ENCODE results near the gene LRRFIP1.
"Not testable (repeated sequence)": the region's sequence is repeated elsewhere in the genome, so short reads cannot be mapped to it uniquely, and the experiment has no call there.

LRRFIP1 gene

DNA sequence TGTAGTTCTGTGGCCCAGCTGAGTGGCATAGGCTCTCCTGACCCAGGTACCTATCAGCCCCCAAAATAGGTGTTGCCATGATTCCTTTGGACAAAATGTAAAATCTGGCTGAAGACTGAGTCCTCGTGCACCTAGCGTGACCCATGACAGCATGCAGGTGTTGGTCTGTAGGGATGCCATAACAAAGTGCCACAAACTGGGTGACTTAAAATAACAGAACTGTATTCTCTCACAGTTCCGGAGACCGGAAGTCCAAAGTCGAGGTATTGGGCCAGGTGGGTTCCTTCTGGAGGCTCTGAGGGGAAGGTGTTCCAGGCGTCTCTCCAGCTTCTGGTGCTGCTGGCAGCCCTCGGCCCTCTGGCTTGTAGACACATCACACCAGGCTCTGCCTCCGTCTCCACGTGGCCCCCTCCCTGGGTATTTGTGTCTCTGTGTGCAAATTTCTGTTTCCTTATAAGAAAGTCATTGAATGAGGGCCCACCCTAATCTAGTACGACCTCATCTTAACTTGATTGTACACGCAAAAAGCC, 34.5 kb downstream of the LRRFIP1 start:
- no peak for DNase-seq (ENCODE audit: low read depth, low spot score)

DNA sequence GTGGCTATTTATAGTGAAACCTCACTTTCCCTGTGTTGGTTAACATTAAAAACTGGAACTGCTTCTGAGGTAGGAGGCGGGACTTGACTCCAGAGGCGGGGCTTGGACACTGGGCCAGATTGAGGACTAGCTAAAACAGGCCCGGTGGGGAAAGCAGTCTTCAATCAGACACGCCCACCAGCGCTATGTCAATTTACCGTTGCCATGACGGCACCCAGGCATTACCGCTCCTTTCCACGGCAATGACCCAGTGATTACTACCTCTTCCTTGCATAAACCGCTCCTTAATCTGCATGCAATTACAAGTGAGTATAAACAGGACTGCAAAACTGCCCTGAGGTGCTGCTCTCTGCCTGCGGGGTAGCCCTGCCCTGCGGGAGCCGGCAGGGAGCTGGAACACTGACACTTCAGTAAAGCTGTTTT, 35.3 kb downstream of the LRRFIP1 start:
- DNase-seq (ENCODE audit: low read depth, low spot score), result peak; percentile 92

- DNase-seq (ENCODE audit: low read depth, low spot score), result no peak
Observed at GRCh38 chr2:237663517-237664110, 36.2 kb downstream of the LRRFIP1 start.

- no peak for DNase-seq (ENCODE audit: low read depth, low spot score)
Observed at GRCh38 chr2:237664151-237664550, 36.8 kb downstream of the LRRFIP1 start.

DNA sequence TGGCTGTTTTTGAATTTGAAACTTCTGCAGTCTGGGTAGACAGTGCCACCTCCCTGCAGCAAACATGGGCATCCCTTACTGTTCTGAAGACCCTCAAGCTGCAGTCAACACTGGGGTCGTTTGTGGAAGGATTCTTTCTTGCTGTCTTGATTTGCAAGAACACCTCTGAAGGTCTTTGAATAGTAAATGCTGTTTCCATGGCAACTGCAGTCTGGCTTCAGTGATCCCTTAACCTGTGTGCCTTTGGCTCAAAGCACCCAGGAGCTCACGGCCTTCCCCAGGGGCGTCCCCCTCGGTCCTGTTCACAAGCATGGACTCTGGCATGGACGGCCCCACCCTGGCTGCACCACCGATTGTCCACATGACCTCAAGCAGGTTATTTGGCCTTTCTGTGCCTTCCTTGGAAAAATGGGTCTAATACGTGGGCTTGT, 38.3 kb downstream of the LRRFIP1 start:
- no peak for DNase-seq (ENCODE audit: low read depth, low spot score)

DNA sequence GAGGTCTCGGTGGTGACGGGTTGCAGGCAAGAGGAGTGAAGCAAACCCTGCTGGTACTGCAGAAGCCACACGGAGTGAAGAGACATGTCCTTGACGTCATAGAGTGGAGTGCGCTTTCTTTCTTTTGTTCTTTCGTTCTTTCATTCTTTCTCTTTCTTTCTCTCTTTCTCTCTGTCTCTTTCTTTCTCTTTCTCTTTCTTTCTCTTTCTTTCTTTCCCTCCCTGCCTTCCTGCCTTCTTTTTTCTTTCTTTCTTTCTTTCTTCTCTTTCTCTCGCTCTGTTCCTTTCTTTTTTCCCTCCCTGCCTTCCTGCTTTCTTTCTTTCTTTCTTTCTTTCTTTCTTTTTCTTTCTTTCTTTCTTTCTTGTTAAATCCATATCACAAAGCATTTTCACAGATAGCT, 39.2 kb downstream of the LRRFIP1 start:
- DNase-seq (ENCODE audit: low read depth, low spot score), result no peak

DNA sequence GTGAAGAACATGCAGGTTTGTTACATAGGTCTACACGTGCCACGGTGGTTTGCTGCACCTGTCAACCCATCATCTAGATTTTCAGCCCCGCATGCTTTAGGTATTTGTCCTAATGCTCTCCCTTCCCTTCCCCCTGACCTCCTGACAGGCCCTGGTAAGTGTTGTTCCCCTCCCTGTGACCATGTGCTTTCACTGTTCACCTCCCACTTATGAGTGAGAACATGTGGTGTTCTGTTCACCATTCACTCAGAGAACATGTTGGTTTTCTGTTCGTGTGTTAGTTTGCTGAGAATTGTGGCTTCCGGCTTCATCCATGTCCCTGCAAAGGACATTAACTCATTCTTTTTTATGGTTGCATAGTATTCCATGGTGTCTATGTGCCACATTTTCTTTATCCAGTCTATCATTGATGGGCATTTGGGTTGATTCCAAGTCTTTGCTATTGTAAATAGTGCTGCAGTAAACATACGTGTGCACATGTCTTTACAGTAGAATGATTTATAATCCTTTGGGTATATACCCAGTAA, 39.7 kb downstream of the LRRFIP1 start:
- not testable (repeated sequence) for DNase-seq (ENCODE audit: low read depth, low spot score)

DNA sequence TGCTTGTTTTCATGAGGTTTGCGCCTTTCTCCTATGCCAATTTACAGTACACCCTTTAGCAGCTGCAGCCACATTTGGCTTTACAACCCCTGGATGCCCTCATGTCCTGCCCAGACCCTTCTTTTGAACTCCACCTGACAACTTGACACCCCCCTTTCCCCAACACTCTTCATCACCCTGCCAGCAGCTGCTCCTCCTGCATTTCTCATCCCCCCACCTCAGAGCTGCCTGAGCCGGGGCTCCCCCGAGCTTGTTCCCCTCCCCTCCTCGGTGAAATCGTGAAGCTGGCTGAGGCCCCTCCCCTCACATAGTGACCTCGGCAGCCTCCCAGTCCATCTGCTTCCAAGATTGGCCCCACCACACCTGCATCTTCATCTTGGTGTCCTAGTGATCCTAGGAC, 40.5 kb downstream of the LRRFIP1 start:
- DNase-seq (ENCODE audit: low read depth, low spot score), result no peak

- DNase-seq (ENCODE audit: low read depth, low spot score), result no peak
Observed at GRCh38 chr2:237668440-237668839, 41.1 kb downstream of the LRRFIP1 start.

DNA sequence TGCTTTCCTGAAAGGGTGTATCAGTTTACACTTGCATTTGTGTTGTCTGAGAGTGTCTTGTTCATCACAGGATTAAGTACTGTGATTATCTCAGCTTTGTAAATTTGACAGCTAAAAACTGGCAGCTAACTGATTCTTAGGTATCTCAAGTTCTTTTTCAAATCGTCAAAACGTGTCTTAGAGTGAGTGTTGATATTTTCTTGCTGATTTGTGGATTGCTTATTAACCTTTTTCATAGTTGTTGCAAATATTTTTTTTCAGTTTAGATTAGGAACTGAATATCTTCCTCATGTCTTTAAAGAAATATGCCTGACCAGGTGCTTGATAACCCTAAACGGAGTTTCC, 41.9 kb downstream of the LRRFIP1 start:
- DNase-seq (ENCODE audit: low read depth, low spot score), result no peak

DNA sequence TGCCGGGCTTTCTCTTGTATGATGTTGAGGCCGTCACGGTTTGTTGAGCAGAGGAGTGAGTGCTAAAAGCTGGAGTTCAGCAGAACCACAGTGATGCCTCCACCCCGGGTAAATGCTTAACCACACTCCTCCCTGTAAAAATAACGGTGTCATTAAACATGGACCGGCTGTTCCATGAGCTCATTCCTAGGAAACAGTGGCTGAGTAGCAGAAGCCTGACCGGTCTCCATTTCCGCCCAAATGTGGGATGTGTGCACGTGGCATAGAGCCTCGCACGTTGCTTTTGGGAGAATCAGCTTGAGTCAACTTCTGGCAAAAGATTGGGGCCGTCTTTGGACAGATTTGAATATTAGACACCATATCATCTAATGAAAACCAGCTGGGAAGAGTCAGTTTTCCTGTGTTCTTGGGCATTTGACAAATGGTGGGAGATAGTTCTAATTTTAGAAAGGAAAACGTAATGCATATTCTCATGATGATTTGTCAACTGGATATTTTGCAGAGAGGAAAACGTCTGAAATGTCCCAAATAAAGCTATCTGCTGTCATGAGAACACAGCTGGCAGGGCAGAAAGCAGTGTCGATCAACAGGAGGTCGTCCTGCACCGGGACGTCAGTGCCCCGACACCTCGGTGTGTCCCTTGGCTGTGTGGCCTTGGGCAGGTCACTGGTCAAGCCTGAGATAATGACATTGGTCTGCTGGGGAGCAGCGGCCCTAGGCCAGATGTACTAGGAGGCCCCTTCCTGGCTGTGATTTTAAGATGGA, 42.4 kb downstream of the LRRFIP1 start:
- peak; percentile 84 for DNase-seq (ENCODE audit: low read depth, low spot score)

- DNase-seq (ENCODE audit: low read depth, low spot score), result no peak
Observed at GRCh38 chr2:237670641-237671040, 43.3 kb downstream of the LRRFIP1 start.

GRCh38 chr2:237671466-237672138, 44.2 kb downstream of the LRRFIP1 start:
- DNase-seq (ENCODE audit: low read depth, low spot score), result no peak

- DNase-seq (ENCODE audit: low read depth, low spot score), result no peak
Observed at GRCh38 chr2:237672731-237673129, 45.3 kb downstream of the LRRFIP1 start.

DNA sequence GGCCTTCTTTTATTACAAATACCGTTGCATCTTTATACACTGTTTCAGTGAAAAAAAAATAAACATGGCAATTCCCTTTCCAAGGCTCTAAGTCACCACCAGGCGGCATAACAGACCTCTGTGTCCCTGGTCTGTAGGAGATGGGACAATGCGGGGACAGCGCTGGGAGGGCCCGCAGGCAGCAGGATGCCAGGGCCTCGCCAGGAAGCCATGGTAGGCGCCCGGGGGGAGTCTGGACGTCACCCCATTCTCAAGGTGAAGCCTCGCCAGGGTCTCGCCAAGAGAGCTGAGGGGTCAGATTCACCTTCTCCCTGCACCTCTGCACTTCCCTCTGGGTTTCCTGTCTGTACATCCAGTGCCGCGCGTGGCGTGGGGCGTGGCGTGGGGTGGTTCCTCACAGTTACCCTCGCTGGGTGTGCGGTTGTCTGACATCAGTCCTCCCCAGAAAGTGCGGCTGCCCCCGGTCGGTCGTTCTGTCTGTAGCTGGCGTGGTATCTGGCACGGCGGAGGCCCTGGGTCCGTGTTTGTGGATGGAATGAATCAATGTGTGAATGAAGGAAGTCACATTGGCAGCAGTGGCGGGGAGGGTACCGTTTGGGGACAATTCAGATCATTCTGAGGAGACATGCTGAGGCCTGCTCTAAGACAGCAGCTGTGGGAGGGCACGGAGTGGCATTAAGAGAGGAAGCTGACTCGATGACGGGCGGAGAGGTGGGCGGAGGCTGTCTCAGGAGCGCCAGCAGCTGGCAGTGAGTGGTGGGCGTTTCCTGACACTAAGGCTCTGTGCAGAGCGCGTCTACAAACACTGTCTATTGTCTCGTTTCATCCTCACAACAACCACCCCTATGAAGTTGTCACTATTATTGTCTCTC, 46.0 kb downstream of the LRRFIP1 start:
- DNase-seq (ENCODE audit: low read depth, low spot score), result peak; percentile 81

DNA sequence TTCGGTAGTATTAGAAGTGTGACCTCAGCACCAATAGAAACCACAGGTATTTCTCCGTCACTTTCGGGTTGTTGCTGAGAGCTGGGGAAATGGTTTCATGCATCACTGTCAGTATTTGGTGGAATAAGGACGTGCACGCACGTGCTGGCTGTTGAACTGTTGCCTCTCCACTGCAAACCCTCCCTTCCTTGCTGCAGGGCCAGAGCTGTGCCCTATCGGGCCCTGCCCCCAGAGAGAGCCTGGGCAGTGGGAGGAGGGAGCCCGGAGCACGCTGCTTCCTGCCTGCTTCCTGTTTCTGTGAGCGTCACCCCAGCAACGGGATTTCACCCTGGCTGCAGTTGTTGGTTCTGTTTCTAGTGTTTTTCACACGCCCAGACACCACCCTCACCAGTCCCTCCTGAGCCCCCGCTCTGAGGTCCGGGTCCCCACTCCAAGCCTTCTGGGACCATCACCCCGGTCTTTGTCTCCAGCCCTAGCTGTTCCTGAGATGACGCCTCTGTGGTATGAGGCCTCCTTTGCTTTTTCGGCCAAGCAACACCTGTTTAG, 47.4 kb downstream of the LRRFIP1 start:
- peak; percentile 89 for DNase-seq (ENCODE audit: low read depth, low spot score)

DNA sequence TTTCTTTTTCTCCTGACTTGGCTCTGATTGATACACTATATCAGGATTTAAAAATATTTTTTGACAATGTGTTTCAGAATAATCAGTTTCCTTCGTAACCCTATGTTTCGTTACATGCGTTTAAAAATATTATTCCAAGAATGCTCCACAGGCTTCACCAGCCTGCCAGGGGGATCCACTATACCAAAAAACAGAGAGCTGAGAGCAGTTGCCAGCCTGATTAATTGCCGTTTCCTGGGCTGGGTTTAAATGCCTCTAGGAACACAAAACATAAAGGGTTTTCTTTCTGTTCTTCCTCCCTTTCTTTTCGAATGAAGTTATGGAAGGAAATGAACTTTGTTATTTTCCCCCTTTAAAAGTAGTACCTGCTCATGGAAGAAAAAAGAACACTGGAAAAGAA, 47.9 kb downstream of the LRRFIP1 start:
- no peak for DNase-seq (ENCODE audit: low read depth, low spot score)

GRCh38 chr2:237680702-237681478, 53.5 kb downstream of the LRRFIP1 start:
- DNase-seq (ENCODE audit: low read depth, low spot score), result no peak

- no peak for DNase-seq (ENCODE audit: low read depth, low spot score)
Observed at GRCh38 chr2:237682151-237682550, 54.8 kb downstream of the LRRFIP1 start.

Data from astrocyte of the hippocampus (primary cell).